HEK293 (cell line): Measurements from ENCODE around the gene BANF2.

Experiments used
- GLIS1 ChIP-seq: fragments of 450-650 bp; formaldehyde crosslinking; IDR thresholded peaks from 2 replicates; pipeline ENCODE4 v1.5.1; 2016; ENCODE audit warnings: missing biosample characterization, missing genetic modification characterization
- HIC1 ChIP-seq: fragments of 450-650 bp; formaldehyde crosslinking; IDR thresholded peaks from 2 replicates; pipeline ENCODE4 v1.5.1; 2016; ENCODE audit warnings: missing biosample characterization, missing genetic modification characterization
- KLF10 ChIP-seq: fragments of 450-650 bp; IDR thresholded peaks from 2 replicates; pipeline ENCODE4 v1.5.1; 2018; ENCODE audit warnings: missing biosample characterization, mild to moderate bottlenecking, missing genetic modification characterization
- KLF9 ChIP-seq: fragments of 450-650 bp; formaldehyde crosslinking; IDR thresholded peaks from 2 replicates; pipeline ENCODE4 v1.5.1; 2016; ENCODE audit warnings: missing biosample characterization, missing genetic modification characterization, low read depth
- MEIS1 ChIP-seq: sonication (generic); formaldehyde crosslinking; IDR thresholded peaks from 2 replicates; pipeline ENCODE4 v1.8.1; 2022; ENCODE audit warnings: missing genetic modification reagents, mild to moderate bottlenecking, borderline replicate concordance
- SCRT2 ChIP-seq: fragments of 450-650 bp; formaldehyde crosslinking; IDR thresholded peaks from 2 replicates; pipeline ENCODE4 v1.5.1; 2016; ENCODE audit warnings: missing biosample characterization, missing genetic modification characterization
- TRIM28 ChIP-seq: IDR thresholded peaks from 2 replicates; pipeline ENCODE4 v1.6.1; 2011; ENCODE audit warnings: low read length, control low read depth, borderline replicate concordance
- ZBTB17 ChIP-seq: fragments of 450-650 bp; formaldehyde crosslinking; IDR thresholded peaks from 2 replicates; pipeline ENCODE4 v1.5.1; 2016; ENCODE audit warnings: missing biosample characterization, missing genetic modification characterization
- ZBTB49 ChIP-seq: fragments of 450-650 bp; formaldehyde crosslinking; IDR thresholded peaks from 2 replicates; pipeline ENCODE4 v1.5.1; 2016; ENCODE audit warnings: missing biosample characterization, missing genetic modification characterization, low read depth
- ZFP41 ChIP-seq: fragments of 450-650 bp; formaldehyde crosslinking; IDR thresholded peaks from 2 replicates; pipeline ENCODE4 v1.5.1; 2016; ENCODE audit warnings: missing biosample characterization, missing genetic modification characterization, borderline replicate concordance
- ZNF112 ChIP-seq: fragments of 450-650 bp; formaldehyde crosslinking; IDR thresholded peaks from 2 replicates; pipeline ENCODE4 v1.5.0; 2017; ENCODE audit warnings: missing biosample characterization, missing genetic modification characterization
- ZNF132 ChIP-seq: fragments of 450-650 bp; formaldehyde crosslinking; IDR thresholded peaks from 2 replicates; pipeline ENCODE4 v1.5.1; 2017; ENCODE audit warnings: missing biosample characterization, missing genetic modification characterization, borderline replicate concordance
- ZNF138 ChIP-seq: fragments of 450-650 bp; formaldehyde crosslinking; IDR thresholded peaks from 2 replicates; pipeline ENCODE4 v1.5.1; 2016; ENCODE audit warnings: missing biosample characterization, missing genetic modification characterization, borderline replicate concordance
- ZNF214 ChIP-seq: fragments of 450-650 bp; formaldehyde crosslinking; IDR thresholded peaks from 2 replicates; pipeline ENCODE4 v1.5.1; 2017; ENCODE audit warnings: missing biosample characterization, mild to moderate bottlenecking, missing genetic modification characterization, borderline replicate concordance
- ZNF302 ChIP-seq: fragments of 450-650 bp; formaldehyde crosslinking; IDR thresholded peaks from 2 replicates; pipeline ENCODE4 v1.5.1; 2016; ENCODE audit warnings: missing biosample characterization, missing genetic modification characterization, low read depth
- ZNF48 ChIP-seq: fragments of 450-650 bp; formaldehyde crosslinking; IDR thresholded peaks from 2 replicates; pipeline ENCODE4 v1.5.1; 2016; ENCODE audit warnings: missing biosample characterization, missing genetic modification characterization
- ZNF548 ChIP-seq: fragments of 450-650 bp; formaldehyde crosslinking; IDR thresholded peaks from 2 replicates; pipeline ENCODE4 v1.5.1; 2016; ENCODE audit warnings: missing biosample characterization, missing genetic modification characterization
- ZNF621 ChIP-seq: fragments of 450-650 bp; formaldehyde crosslinking; IDR thresholded peaks from 2 replicates; pipeline ENCODE4 v1.5.1; 2017; ENCODE audit warnings: missing biosample characterization, missing genetic modification characterization
- ZNF654 ChIP-seq: fragments of 450-650 bp; formaldehyde crosslinking; IDR thresholded peaks from 2 replicates; pipeline ENCODE4 v1.5.1; 2016; ENCODE audit warnings: low read depth, missing biosample characterization, missing genetic modification characterization
- ZNF701 ChIP-seq: fragments of 450-650 bp; formaldehyde crosslinking; IDR thresholded peaks from 2 replicates; pipeline ENCODE4 v1.5.1; 2016; ENCODE audit warnings: missing biosample characterization, missing genetic modification characterization
- ZNF768 ChIP-seq: fragments of 450-650 bp; formaldehyde crosslinking; IDR thresholded peaks from 2 replicates; pipeline ENCODE4 v1.5.1; 2018; ENCODE audit warnings: missing biosample characterization, mild to moderate bottlenecking, missing genetic modification characterization
- TF ChIP-seq, protein P1 (sequence below): fragments of 450-650 bp; formaldehyde crosslinking; IDR thresholded peaks from 2 replicates; pipeline ENCODE4 v1.5.1; 2016; ENCODE audit warnings: missing biosample characterization, missing genetic modification characterization
- TF ChIP-seq, protein P2 (sequence below): fragments of 450-650 bp; formaldehyde crosslinking; IDR thresholded peaks from 2 replicates; pipeline ENCODE4 v1.5.1; 2017; ENCODE audit warnings: missing biosample characterization, mild to moderate bottlenecking, missing genetic modification characterization, moderate library complexity
- TF ChIP-seq, protein P3 (sequence below): fragments of 450-650 bp; formaldehyde crosslinking; IDR thresholded peaks from 2 replicates; pipeline ENCODE4 v1.5.1; 2016; ENCODE audit warnings: missing biosample characterization, missing genetic modification characterization
- TF ChIP-seq, protein P4 (sequence below): fragments of 450-650 bp; formaldehyde crosslinking; IDR thresholded peaks from 2 replicates; pipeline ENCODE4 v1.5.1; 2016; ENCODE audit warnings: missing biosample characterization, missing genetic modification characterization, borderline replicate concordance

Gene BANF2

DNA sequence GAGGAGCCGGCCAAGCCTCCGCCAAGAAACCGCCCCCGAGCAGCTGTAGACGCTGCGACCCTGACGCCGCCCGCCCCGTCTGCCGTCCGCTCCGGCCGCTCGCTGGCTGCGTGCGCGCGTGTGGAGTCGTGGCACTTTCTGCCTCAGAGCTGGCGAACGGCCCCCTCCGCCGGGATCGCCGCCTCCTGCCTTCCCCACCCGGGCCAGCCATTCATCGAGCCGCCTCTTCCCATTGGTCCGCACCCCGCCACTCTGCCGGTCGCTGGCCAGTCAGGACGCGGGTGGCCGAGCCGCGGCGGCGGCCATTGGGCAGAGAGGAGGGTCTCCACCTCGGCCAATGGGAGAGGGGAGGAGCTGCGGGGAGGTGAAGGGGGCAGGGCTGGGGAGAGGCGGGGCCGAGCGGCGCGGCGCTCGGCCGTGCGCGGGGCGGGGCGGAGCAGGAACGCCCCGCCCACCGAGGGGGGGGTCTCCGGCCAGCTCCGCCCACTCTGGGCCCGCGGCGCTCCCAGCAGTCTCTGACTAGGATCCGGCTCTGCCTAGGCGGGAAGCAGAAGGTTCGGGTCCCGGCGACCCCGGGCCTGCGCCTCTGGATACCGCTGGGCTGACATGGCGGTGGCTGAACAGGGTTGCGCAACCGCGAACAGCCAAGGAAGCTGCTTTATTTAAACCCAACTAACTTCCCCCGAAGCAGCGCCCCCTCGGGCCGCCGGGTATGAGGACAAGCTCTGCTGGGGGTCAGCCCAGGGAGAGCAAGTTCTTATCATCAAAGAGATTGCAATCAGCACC lies 17.5 kb upstream of the BANF2 start, which contains the start of gene RRBP1 (continued):
- 0 out of 2 replicates have a peak, but pooled peaks have one; percentile 41 for TF ChIP-seq HIC1
- peak; percentile 98 for TF ChIP-seq GLIS1 (tag by site-specific recombination)
- TF ChIP-seq MEIS1, result no peak
- TF ChIP-seq, protein P1, sequence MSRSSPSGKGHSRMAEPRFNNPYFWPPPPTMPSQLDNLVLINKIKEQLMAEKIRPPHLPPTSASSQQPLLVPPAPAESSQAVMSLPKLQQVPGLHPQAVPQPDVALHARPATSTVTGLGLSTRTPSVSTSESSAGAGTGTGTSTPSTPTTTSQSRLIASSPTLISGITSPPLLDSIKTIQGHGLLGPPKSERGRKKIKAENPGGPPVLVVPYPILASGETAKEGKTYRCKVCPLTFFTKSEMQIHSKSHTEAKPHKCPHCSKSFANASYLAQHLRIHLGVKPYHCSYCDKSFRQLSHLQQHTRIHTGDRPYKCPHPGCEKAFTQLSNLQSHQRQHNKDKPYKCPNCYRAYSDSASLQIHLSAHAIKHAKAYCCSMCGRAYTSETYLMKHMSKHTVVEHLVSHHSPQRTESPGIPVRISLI (tag by site-specific recombination), result no peak
- TF ChIP-seq ZNF138 (tag by site-specific recombination), result no peak
- no peak for TF ChIP-seq ZFP41 (tag by site-specific recombination)
- no peak for TF ChIP-seq ZNF768 (tag by site-specific recombination)
- TF ChIP-seq TRIM28, result no peak
- no peak for TF ChIP-seq ZNF654
- TF ChIP-seq ZNF132 (tag by site-specific recombination), result no peak
- no peak for TF ChIP-seq ZNF548 (tag by site-specific recombination)
- no peak for TF ChIP-seq ZNF48 (tag by site-specific recombination)
- TF ChIP-seq, protein P2, sequence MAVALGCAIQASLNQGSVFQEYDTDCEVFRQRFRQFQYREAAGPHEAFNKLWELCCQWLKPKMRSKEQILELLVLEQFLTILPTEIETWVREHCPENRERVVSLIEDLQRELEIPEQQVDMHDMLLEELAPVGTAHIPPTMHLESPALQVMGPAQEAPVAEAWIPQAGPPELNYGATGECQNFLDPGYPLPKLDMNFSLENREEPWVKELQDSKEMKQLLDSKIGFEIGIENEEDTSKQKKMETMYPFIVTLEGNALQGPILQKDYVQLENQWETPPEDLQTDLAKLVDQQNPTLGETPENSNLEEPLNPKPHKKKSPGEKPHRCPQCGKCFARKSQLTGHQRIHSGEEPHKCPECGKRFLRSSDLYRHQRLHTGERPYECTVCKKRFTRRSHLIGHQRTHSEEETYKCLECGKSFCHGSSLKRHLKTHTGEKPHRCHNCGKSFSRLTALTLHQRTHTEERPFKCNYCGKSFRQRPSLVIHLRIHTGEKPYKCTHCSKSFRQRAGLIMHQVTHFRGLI, result no peak
- no peak for TF ChIP-seq KLF9 (tag by site-specific recombination)
- no peak for TF ChIP-seq ZBTB49 (tag by site-specific recombination)
- no peak for TF ChIP-seq KLF10 (tag by site-specific recombination)
- no peak for TF ChIP-seq ZNF621 (tag by site-specific recombination)
- no peak for TF ChIP-seq SCRT2 (tag by site-specific recombination)
- TF ChIP-seq ZNF302, result no peak
- no peak for TF ChIP-seq ZNF214 (tag by site-specific recombination)
- TF ChIP-seq ZNF701 (tag by site-specific recombination), result no peak
- no peak for TF ChIP-seq ZNF112 (tag by site-specific recombination)
- TF ChIP-seq, protein P3, sequence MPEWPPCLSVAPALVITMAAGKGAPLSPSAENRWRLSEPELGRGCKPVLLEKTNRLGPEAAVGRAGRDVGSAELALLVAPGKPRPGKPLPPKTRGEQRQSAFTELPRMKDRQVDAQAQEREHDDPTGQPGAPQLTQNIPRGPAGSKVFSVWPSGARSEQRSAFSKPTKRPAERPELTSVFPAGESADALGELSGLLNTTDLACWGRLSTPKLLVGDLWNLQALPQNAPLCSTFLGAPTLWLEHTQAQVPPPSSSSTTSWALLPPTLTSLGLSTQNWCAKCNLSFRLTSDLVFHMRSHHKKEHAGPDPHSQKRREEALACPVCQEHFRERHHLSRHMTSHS (tag by site-specific recombination), result no peak
- no peak for TF ChIP-seq ZBTB17
- TF ChIP-seq, protein P4, sequence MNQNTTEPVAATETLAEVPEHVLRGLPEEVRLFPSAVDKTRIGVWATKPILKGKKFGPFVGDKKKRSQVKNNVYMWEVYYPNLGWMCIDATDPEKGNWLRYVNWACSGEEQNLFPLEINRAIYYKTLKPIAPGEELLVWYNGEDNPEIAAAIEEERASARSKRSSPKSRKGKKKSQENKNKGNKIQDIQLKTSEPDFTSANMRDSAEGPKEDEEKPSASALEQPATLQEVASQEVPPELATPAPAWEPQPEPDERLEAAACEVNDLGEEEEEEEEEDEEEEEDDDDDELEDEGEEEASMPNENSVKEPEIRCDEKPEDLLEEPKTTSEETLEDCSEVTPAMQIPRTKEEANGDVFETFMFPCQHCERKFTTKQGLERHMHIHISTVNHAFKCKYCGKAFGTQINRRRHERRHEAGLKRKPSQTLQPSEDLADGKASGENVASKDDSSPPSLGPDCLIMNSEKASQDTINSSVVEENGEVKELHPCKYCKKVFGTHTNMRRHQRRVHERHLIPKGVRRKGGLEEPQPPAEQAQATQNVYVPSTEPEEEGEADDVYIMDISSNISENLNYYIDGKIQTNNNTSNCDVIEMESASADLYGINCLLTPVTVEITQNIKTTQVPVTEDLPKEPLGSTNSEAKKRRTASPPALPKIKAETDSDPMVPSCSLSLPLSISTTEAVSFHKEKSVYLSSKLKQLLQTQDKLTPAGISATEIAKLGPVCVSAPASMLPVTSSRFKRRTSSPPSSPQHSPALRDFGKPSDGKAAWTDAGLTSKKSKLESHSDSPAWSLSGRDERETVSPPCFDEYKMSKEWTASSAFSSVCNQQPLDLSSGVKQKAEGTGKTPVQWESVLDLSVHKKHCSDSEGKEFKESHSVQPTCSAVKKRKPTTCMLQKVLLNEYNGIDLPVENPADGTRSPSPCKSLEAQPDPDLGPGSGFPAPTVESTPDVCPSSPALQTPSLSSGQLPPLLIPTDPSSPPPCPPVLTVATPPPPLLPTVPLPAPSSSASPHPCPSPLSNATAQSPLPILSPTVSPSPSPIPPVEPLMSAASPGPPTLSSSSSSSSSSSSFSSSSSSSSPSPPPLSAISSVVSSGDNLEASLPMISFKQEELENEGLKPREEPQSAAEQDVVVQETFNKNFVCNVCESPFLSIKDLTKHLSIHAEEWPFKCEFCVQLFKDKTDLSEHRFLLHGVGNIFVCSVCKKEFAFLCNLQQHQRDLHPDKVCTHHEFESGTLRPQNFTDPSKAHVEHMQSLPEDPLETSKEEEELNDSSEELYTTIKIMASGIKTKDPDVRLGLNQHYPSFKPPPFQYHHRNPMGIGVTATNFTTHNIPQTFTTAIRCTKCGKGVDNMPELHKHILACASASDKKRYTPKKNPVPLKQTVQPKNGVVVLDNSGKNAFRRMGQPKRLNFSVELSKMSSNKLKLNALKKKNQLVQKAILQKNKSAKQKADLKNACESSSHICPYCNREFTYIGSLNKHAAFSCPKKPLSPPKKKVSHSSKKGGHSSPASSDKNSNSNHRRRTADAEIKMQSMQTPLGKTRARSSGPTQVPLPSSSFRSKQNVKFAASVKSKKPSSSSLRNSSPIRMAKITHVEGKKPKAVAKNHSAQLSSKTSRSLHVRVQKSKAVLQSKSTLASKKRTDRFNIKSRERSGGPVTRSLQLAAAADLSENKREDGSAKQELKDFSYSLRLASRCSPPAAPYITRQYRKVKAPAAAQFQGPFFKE (tag by site-specific recombination), result no peak
